ENCODE results near the gene DOCK1. TPM values are rescaled to one million over a fixed set of nuclear protein-coding genes. Genes with fewer than 3 reads are reported as not detected.

Gene DOCK1
- total and polyA plus RNA-seq, 2 donors from 2014 or later: 15.8 to 81.7 TPM

GRCh38 chr10:127179612-127180250, 274.5 kb downstream of the DOCK1 start:
- FAIRE-seq: no peak
- intact Hi-C loops (cut with DNase I): no loop called here

GRCh38 chr10:127182161-127182560, 276.9 kb downstream of the DOCK1 start:
- no peak overlapping the region for H3K9ac ChIP-seq (ENCODE audit: low read length in 3 of 3)
- no peaks in the 10 kb centered on the region for H3K27me3 ChIP-seq (ENCODE audit: control insufficient read depth, insufficient read depth, low read length)
- H3K36me3 ChIP-seq (ENCODE audit: control insufficient read depth in 2 of 3, insufficient read depth in 3 of 3, low read length in 3 of 3): peaks cover 0 to 2% (median 0%) of the 10 kb centered on the region in 3 donors
- no peaks in the 10 kb centered on the region for H3K9me3 ChIP-seq (ENCODE audit: control insufficient read depth in 2 of 3, insufficient read depth in 1 of 3, low read length in 3 of 3)
- DNase-seq: no peak
- H3K27ac ChIP-seq (ENCODE audit: low read depth in 2 of 2, low read length in 2 of 2): no peak overlapping the region
- H3K4me1 ChIP-seq (ENCODE audit: control insufficient read depth in 2 of 3, insufficient read depth in 2 of 3, low read depth in 1 of 3, low read length in 3 of 3): no peaks in the 10 kb centered on the region
- H3K4me3 ChIP-seq (ENCODE audit: low read length in 3 of 3): no peak overlapping the region
- intact Hi-C loops (cut with DNase I): no loop called here
- no peak for TF ChIP-seq CTCF (IDR thresholded peaks at IDR 0.05; ENCODE audit: borderline replicate concordance, extremely low read depth, insufficient read depth)
- FAIRE-seq: no peak

More at GRCh38 chr10:127179612-127180250, 274.5 kb downstream of the DOCK1 start:
- Histone ChIP-seq H3K27ac (ENCODE audit: low read depth in 2 of 2, low read length in 2 of 2) (no peak overlapping the region), H3K4me1 (ENCODE audit: control insufficient read depth in 2 of 3, insufficient read depth in 2 of 3, low read depth in 1 of 3, low read length in 3 of 3) (no peaks in the 10 kb centered on the region), H3K36me3 (ENCODE audit: control insufficient read depth in 2 of 3, insufficient read depth in 3 of 3, low read length in 3 of 3) (peaks cover 0 to 2% (median 0%) of the 10 kb centered on the region in 3 donors), H3K4me3 (ENCODE audit: low read length in 3 of 3) (no peak overlapping the region), H3K9ac (ENCODE audit: low read length in 3 of 3) (no peak overlapping the region), H3K9me3 (ENCODE audit: control insufficient read depth in 2 of 3, insufficient read depth in 1 of 3, low read length in 3 of 3) (no peaks in the 10 kb centered on the region), H3K27me3 (ENCODE audit: control insufficient read depth, insufficient read depth, low read length) (no peaks in the 10 kb centered on the region)
- DNase-seq: no peak
- no peak for TF ChIP-seq CTCF (IDR thresholded peaks at IDR 0.05; ENCODE audit: borderline replicate concordance, extremely low read depth, insufficient read depth)

- no peak overlapping the region for H3K27ac ChIP-seq (ENCODE audit: low read depth in 2 of 2, low read length in 2 of 2)
- H3K4me1 ChIP-seq (ENCODE audit: control insufficient read depth in 2 of 3, insufficient read depth in 2 of 3, low read depth in 1 of 3, low read length in 3 of 3): no peaks in the 10 kb centered on the region
- H3K9ac ChIP-seq (ENCODE audit: low read length in 3 of 3): no peak overlapping the region
- no peaks in the 10 kb centered on the region for H3K9me3 ChIP-seq (ENCODE audit: control insufficient read depth in 2 of 3, insufficient read depth in 1 of 3, low read length in 3 of 3)
- FAIRE-seq (no peak), DNase-seq (no peak)
- H3K36me3 ChIP-seq (ENCODE audit: control insufficient read depth in 2 of 3, insufficient read depth in 3 of 3, low read length in 3 of 3): no peaks in the 10 kb centered on the region
- H3K4me3 ChIP-seq (ENCODE audit: low read length in 3 of 3): no peak overlapping the region
- TF ChIP-seq CTCF (IDR thresholded peaks at IDR 0.05; ENCODE audit: borderline replicate concordance, extremely low read depth, insufficient read depth): no peak
- intact Hi-C loops (cut with DNase I): no loop called here
- no peaks in the 10 kb centered on the region for H3K27me3 ChIP-seq (ENCODE audit: control insufficient read depth, insufficient read depth, low read length)
These were observed 279.4 kb downstream of the DOCK1 start for GRCh38 chr10:127184582-127184981.

- Histone ChIP-seq H3K36me3 (ENCODE audit: control insufficient read depth in 2 of 3, insufficient read depth in 3 of 3, low read length in 3 of 3) (no peaks in the 10 kb centered on the region), H3K4me1 (ENCODE audit: control insufficient read depth in 2 of 3, insufficient read depth in 2 of 3, low read depth in 1 of 3, low read length in 3 of 3) (no peaks in the 10 kb centered on the region), H3K9me3 (ENCODE audit: control insufficient read depth in 2 of 3, insufficient read depth in 1 of 3, low read length in 3 of 3) (no peaks in the 10 kb centered on the region), H3K27me3 (ENCODE audit: control insufficient read depth, insufficient read depth, low read length) (no peaks in the 10 kb centered on the region), H3K9ac (ENCODE audit: low read length in 3 of 3) (no peak overlapping the region), H3K4me3 (ENCODE audit: low read length in 3 of 3) (no peak overlapping the region), H3K27ac (ENCODE audit: low read depth in 2 of 2, low read length in 2 of 2) (no peak overlapping the region)
- TF ChIP-seq CTCF (IDR thresholded peaks at IDR 0.05; ENCODE audit: borderline replicate concordance, extremely low read depth, insufficient read depth): no peak
- FAIRE-seq: no peak
- intact Hi-C loops (cut with DNase I): no loop called here
- peak in 2 of 5 donors; percentile 5 to 13 for DNase-seq
These were observed 281.6 kb downstream of the DOCK1 start for GRCh38 chr10:127186813-127187212.
